Stimulated activated CD8-positive, alpha-beta memory T cell treated with anti-CD3 and anti-CD28 coated beads, Interleukin-15, amount 100 ng/mL, for 48 hours (primary cell): ENCODE results near the gene PAM.

Experiments used
- DNase-seq, 2 donors: peaks; one replicate each; pipeline ENCODE4 v3.0.0-alpha.2; 2020; ENCODE audit warnings: low read depth in 2 of 2

Gene PAM

DNA sequence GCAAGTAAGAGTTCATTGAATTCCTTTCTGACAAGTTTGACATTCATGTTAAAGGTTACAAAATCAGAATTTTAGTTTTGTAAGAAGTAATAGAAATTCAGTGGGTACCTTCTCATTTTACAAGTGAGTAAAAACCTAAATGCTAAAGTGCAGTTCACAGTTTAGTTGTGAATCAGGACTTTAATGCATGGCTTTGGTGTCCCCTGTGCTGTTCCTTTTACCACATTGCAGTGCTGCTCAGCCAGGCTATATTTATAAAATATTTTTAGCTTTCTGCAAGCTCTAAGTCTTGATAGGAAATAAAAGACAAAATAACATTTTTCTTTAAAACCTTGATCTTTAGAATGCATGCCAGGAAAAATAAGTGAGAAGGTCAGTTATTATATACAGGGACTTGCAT, 26.3 kb downstream of the PAM start:
- DNase-seq: no peak

DNA sequence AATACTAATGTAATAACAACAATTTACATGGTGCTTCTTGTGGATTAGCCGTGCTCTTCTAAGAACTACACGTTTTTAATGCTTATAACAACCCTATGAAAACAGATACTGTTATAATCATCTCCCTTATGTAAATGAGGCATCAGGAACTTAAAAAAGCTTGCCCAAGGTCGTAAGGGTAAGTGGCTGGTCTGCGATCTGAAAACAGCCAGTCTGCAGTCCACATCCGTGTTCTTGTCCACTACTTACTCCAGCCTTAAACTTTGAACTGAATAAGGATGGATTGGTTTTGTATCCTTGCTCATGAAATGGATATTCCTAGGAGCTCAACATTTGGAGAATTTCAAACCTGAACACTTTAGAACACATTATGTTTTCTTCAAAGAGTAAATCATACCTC, 26.7 kb downstream of the PAM start:
- DNase-seq: no peak

DNA sequence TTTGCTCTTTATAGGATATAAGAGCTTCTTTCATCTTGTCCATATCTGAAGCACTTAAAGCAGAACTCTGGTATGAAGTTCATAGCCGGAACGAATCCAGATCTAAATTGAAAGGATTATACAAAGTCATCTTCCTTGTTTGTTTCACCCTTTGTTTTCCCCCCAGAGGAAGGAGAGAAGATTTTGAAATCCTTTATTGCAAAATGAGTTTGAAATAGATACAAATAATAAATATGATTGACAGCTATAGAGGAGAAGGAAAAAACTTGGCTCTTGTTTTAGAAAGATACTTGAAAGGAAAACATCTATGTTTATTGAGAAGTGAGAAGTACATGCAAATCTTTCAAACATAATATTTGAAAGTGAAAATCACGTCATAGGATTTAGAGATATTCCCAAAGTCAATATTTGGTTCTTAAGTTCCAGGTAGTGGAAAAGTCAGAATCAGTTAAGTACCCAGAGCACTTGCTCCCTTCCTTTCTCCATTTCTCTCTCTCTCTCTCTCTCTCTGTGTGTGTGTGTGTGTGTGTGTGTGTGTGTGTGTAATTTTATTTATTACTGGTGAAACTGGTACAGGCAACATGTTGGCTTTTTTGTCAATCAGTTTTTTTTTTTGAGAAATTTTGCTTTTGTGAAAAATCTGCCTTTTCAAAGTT, 27.2 kb downstream of the PAM start:
- no peak for DNase-seq

DNA sequence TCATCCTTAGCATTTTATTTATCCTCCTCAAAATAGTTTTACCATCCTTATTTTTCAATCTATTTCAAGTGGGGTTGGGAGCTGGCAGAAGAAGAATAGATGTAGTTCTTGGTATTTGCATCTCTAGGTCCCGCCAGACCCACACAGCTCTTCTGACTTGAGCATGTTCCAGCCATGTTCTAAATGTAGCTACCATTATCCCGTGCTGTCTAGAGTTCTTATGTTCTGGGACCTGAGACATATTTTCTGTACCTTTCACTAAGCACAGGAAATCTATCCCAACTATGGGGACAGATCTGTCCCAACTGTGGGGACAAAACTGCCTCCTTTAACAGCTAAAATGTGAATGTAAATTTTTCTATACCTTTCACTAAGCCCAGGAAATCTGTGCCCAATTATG, 32.0 kb downstream of the PAM start:
- DNase-seq: no peak

DNA sequence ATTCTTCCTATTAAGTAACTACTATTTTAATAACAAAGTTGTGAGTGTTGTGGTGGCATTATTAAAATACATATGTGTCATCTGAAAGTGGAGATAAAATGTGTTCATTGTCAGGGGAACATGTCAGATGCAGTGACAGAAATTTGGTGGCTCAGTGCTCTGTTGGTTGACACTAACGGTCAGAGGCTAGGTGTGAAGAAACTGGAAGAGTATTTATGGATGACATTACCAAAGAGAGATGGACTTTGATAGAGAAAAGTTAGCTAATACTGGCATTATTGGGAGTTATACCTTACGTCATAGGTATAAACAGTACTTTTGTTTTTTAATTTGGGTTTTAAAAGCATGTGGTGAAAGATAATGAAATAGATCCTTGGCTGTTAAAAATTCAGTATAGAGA, 33.7 kb downstream of the PAM start:
- DNase-seq: no peak

DNA sequence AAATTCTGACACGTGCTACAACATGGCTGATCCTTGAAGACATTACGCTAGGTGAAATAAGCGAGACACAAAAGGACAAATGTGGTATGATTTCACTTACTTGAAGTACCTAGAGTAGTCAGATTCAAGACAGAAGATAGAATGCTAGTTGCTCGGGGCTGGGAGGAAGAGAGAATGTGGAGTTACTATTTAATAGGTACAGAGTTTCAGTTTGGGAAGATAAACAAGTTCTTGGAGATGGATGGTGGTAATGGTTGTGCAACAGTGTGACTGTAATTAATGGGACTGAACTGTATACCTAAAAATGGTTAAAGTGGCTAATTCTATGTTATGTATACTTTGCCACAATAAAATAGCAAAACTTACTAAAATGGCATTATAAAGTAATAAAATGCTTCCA, 34.4 kb downstream of the PAM start:
- DNase-seq: no peak

DNA sequence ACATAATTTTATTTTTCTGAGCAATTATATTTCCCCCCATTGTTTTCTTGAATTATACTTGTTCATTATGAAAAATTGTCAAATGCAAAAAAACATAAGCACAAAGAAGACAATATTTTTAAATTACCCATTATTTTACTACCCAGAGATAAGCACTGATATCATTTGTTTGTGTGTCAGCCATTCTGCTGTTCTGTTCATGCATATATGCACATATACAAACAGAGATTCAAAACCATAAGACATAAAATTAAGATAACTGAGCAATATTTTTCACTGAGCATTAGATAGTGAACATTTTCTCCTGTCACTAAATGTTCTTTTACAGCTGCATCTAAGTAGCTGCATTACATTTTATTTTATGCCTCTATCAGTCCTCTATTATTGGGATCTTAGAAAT, 35.6 kb downstream of the PAM start:
- DNase-seq: no peak

DNA sequence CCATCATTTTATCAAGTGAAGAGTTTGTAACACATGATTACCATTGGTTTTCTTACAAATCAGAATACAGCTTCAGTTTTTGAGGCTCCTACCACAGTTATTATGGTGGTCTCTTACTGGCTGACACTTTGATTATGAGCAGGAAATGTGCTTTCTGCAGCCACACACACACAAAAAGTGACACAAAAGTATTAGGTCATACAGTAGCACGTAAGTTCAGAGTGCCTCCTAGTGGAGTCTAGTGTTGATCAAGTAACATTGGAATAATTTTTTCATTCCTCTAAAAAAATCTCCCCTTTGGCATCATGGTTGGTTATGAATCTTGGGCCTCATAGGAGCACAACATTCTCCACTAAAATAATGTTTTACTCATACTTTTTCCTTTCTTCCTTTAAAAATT, 37.6 kb downstream of the PAM start:
- no peak for DNase-seq

DNA sequence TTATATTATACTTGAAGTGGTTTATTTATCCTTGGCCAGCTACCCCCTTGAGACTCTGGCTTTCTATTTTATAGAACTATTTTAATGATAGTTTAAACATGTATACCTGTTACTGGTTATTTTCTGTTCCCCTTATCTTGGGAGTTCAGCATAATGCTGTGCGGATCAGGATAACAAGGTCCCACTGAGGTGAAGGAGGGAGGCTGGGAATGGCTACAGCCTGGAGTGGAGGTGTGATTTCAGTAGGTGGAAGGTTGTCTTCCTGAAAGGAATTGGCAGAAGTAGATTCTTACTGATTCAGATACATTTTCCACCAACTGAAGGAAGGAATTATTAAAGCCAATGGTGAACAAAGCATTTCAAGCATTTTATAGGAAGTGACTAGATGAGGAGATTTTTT, 38.9 kb downstream of the PAM start:
- DNase-seq: no peak

DNA sequence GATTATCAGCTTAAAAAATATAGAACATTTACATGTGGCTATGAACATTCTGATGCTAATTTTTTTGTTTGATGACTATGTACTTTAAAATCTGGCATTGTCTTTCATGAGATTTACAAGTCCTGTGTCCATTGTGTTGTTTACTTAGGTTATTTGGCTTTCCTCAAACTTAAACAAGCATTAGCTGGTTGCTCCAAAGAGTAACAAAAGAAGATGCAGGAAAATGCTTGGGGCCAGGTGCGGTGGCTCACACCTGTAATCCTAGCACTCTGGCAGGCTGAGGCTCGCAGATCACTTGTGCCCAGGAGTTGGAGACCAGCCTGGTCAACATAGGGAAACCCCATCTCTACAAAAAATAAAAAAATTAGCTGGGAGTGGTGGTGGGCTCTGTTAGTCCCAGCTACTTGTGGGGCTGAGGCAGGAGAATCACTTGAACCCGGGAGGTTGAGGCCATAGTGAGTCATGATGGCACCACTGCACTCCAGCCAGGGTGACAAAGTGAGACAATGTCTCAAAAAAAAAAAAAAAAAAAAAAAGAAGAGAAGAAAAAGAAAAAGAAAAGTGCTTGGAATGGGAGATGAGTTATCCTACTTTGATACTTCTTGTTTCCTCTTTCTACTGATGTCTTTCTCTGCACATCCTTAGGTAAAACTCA, 39.7 kb downstream of the PAM start:
- DNase-seq: no peak

DNA sequence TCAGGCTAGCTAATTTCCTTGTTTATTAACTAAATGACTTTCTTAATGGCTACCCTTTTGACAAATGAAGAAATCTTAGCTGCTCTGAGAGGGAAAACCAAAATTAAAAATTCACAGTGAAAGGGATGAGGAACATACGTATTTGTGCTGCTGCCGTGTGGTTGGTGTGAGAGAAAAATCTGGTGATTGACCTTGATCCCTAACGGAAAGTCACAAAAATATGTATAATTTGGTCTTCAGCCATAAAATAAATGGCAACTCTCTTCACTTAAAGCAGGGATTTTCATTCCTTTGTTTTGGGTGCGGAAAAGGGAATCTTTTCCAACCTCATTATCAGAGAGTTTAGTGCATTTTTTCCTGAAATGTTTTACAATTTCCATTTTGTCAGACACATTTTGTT, 40.4 kb downstream of the PAM start:
- no peak for DNase-seq

DNA sequence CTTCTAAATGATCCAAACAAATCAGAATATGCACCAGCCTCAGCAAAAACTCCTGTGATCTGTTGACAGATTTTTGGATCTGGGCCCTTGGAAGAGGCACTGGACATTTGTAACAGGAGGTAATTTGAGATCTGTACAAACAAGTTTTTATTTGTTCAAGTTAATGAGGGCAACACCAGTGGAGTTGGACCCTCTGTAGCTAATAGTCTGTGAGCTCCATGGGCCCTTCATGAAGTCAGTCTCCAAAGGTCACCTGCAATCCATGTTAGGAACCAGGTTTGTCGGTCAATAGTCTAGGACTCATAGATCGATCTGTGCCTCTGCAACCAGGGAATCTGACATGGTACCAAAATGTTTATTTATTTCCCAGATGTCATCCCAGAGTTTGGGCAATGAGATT, 40.9 kb downstream of the PAM start:
- no peak for DNase-seq

DNA sequence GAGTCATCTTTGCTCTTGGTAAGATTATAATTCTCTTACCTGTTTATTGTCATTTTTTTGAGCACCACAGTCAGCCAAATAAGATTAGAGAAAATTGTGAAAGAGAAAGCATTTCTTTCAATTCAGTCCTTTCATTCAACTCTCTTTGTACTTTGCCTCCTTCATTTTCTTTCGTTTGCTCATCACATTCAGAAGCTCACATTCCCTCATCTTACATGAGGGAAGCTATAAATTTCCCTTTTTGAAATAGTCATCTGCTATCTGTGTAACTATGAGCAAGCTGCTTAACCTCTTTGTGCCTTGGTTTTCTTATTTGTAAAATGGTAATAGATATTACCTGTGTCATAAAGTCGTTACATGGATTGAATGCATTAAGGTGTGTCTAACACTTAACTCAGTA, 41.4 kb downstream of the PAM start:
- no peak for DNase-seq

DNA sequence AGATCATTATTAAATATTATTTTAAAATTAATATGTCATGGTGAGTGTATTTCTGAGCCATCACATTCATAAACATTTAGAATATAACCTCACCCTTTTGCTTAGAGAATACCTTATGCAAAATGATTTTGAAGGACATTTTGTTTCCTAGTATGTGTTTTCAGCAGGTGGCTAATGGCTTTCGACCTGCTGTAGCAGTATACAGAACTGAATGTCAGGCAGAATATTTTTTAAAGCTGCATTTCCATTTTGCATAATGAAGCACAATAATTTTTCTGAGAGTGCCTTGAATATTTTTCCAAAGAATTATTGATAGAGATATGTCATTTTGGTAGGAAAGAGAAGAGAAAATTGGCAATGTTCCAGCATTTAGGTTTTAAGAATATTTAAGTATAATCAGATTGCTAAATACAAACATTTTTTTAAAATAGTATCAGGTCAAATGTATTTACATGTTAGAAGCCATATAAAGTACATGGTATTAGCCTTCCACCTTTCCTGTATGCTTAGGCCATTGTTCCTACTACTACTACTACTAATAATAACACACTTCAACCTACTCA, 42.3 kb downstream of the PAM start:
- DNase-seq: no peak

DNA sequence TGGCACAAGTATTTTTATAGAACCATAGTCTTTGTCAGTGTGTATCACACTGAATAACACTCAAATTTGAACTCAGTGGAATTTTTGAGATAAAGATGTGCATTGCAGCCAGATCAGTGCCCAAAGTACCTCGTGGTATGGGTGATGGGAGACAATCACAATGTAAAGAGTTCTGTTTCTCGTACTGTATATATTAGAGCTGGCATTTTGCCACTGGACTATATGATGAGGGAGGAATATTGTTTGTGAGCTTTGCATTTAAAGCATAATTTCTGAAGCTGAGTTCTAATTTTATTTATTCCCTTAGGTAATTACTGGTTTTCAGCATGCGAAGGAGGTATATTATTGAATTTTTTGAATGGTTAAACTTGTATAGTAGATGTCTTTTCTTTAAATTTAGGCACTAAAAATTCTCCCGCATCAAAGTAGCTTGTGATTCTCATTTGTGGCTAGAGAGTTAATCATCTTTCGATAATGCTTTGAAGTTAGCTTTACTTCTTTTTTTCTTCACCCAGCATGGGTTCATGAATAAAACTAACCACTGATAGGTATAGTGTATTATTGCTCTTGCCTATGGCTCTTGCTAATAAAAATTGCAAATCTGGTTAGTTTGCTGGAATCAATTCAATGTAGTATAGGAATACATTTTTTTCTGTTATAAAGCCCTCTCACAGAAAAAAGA, 43.1 kb downstream of the PAM start:
- DNase-seq: no peak

DNA sequence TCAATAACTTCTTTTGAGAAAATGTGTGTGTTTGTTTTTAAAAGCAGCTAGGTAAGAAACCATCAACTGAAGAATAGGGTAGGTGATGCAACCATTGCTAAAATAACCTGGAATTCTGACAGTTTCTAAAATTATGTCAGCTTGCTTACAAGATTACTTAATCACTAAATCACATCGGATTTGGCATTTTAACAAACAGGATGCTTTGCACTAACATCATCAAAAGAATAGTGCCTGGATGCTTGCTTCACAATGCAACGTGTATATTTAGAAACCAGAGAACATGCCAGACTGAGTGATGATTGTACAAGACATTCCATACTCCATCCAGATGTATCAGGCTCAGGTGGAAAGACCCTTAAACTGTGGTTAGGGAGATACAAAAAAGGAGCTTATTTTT, 43.9 kb downstream of the PAM start:
- no peak for DNase-seq

DNA sequence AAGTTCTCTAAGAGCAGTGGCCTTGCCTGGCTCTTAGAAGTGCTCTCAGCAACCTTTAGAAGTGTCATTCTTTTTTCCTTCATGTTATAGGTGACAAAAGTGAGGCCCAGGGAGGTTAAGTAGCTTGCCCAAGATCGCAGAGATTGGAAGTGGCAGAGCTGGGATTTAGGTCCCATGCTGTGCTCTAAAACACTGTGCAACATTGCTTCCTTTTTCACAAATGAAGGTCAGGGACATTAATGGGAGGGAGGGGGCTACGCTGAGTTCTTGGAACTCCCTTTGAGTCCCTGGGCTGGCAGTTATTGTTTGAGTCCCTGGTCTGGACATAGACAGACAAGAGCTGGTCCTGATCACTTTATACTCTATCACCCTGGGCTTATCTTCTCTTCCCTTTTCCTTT, 45.3 kb downstream of the PAM start:
- no peak for DNase-seq

DNA sequence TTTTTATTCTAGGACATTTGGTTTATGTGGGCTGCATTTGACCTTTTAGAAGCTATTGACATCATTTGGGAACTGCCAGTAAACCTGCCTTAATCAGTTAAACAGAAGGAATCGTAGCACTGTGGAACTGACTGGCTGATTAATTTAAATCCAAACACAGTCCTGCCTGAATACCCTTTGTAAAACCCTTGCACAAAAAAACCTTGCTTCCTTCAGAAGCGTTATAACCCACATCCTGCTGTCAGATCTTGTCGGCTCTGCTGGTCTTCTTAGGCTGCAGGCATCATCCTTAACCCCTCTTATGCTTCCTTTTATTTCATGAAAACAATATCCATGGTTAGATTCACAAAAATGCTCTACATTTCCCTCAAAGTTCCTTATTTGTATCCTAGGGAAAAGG, 46.3 kb downstream of the PAM start:
- no peak for DNase-seq

DNA sequence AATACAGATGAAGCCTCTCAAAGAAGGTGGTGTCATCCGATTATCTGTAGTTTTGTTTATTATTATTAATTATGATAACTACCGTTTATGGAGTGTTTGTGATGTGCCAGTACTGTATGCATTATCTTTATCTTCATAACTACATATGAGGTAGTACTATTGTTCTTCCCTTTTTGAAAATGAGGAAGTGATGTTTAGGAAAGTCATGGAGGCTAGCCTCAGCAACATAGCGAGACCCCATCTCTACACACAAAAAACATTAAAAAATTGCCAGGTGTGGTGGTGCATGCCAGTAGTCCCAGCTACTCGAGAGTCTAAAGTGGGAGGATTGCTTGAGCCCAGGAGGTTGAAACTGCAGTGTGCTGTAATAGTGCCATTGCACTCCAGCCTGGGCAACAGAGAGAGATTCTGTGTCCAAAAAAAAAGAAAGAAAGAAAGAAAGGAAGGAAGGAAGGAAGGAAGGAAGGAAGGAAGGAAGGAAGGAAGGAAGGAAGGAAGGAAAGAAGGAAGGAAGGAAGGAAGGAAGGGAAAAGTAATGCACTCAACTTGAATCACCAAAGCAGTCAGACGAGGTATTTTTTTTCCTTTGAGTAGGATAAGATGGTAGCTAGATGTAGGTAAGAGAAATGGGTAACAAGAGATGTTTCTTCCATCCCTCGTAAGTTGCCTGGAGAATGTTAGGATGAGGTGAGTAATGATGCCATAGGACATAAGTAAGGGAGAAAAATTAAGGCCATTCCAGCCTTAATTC, 47.8 kb downstream of the PAM start:
- no peak for DNase-seq

DNA sequence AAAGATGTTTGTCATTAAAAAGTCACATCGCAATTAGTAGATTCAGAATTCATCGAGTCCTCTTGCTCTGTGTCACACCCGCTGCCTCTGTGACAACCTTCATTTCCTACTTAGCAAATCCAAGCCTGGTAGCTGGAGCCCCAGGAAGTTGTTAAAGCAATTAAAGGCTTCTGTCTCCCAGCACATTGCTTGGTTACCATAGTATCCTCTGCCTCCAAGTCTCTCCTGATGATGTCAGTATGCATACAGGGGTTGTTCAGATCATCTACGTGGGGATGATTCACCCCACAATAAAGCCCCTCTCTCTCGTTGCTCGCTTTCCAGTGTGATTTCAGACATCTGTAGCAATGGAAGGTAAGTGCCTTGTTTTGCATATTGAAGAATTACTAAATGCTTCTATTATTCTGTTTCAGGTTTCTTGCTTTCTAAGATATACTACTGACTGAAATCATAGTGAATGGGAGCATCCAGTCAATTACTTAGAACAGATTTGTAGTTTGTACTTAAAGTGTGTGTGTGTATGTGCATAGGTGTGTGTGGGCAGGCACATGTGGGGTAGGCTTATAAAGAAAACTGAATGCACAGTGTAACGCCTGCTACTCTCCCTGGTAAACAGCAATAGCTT, 52.9 kb downstream of the PAM start:
- no peak for DNase-seq

DNA sequence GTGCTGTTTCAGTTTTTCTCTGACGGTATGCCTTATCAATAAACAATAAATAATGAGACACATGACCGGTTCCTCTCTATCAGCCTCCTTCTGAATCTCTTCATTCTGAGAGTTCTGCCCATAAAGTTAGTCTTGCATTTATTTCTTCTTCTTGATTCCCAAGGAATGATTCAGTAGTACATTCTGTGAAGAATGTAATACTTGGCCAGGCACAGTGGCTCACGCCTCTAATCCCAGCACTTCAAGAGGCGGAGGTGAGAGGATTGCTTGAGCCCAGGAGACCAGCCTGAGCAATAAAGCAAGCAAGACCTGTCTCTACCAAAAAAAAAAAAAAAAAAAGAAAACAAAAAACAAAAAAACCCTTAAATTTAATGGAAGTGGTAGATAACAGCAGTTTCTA, 53.9 kb downstream of the PAM start:
- no peak for DNase-seq

DNA sequence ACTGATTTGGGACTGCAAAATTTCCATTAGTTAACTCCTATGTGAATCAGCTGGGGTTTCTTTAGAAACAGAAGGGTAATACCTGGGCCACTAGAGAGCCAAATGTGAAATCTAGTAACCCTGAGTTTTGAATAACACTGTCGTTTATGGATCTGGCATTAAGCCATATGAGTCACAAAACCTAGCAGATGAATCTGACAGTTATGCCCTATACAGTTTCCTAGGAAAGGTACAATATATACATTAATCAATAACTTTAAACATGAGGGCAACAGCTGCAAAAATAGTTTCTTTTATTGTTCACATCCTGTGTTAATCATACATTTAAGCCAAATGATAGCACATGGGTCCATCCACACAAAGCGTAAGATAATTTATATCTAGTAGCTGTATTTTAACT, 56.9 kb downstream of the PAM start:
- DNase-seq: no peak
